Hepatic stellate cell (primary cell): ENCODE results near the gene MRM1.

ENCODE experiments used
- DNase-seq: peaks from one replicate; pipeline ENCODE4 v3.0.0; 2011; ENCODE audit warnings: low spot score

MRM1 gene

GRCh38 chr17:36631022-36631421 is 29.6 kb downstream of the MRM1 start:
- DNase-seq = no peak

DNA sequence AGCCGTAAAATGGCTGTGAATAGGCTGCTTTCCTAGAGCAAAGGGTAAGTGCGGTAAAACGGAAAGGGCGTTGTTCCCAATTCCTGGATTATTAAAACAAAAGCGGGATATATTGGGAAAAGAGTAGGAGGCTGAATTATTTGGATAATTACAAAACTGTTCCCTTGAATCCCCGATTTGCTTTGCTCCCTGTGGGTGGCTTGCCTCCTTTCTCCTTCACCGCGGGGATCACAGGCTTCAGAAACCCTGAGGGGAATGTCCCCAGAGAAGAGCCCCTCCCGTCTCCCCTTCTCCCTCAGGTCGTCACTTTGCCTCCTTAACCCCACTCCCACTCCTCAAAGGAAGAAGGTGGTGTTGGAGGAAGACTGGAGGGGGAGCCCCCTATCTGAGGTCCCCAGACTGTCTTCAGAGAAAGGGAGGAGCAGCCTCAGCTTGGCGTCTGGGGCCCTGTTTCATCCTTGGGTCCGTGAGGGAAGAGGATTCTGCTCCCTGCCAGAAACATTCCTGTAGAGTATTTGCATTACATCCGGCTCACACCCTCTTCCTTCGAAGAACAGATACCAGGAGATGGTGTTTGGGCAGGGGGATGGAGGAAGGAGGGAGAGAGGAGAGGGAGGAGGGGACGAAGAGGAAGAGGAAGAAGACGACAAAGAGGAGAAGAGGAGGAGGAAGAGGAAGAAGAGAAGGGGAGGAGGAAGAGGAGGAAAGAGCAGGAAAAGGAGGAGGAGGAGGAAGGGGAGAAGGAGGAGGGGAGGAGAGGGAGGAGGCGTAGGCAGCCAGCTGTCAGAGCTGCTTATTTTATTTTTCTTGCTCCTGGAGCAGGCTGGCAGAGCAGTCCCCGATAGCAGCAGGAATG is 31.8 kb downstream of the MRM1 start:
- peak; percentile 31 for DNase-seq

- DNase-seq = no peak
These were observed 39.0 kb downstream of the MRM1 start for GRCh38 chr17:36640346-36640745.

- no peak for DNase-seq
These were observed 39.5 kb downstream of the MRM1 start for GRCh38 chr17:36640836-36641235.

GRCh38 chr17:36641331-36641876 is 40.0 kb downstream of the MRM1 start:
- DNase-seq = no peak

GRCh38 chr17:36641877-36642845 is 40.8 kb downstream of the MRM1 start:
- DNase-seq = peak; percentile 26

GRCh38 chr17:36643086-36643685 is 41.8 kb downstream of the MRM1 start:
- no peak for DNase-seq

- DNase-seq = no peak
These were observed 44.0 kb downstream of the MRM1 start for GRCh38 chr17:36645422-36645821.

DNA sequence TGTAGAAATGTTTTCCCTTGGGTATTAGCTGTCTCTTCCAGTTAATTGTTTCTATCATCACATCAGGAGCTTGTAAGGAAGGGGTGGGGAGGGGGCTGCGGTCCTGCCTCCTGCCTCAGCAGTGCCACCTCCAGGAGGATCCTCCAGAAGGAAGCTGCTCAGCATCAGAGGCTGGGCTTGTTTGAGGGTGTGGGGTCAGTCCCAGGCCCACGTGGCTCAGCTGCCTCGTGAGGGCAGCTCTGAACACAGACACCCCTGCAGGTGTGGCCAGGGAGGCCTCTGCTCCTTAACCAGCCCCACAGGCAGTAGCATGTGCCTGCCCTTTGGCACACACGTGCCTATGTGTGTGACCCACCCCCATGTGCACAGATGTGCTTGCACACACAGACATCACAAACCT is 46.3 kb downstream of the MRM1 start:
- no peak for DNase-seq

GRCh38 chr17:36650096-36650775 is 48.9 kb downstream of the MRM1 start:
- no peak for DNase-seq

DNA sequence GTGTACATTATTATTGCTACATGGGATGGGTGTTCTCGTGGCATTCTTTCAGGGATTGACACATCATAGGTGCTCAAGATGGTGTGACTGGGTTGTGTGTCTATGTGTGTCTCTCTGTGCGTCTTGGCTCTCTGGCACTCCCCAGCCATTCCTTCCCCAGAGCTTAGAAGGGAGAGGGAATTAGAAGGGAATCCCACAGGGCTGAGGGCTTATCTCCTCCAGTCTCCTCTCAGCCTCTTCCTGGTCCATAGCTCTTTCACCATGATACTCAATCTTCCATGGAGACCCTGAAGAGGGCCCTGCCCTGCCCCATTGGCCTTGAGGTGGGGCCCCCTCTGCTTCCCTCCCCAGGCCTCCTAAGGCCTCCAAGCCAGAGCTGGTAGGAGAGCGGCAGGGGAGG is 52.0 kb downstream of the MRM1 start:
- no peak for DNase-seq

GRCh38 chr17:36653856-36654255 is 52.5 kb downstream of the MRM1 start:
- DNase-seq = no peak

GRCh38 chr17:36655726-36656125 is 54.3 kb downstream of the MRM1 start:
- DNase-seq = no peak

- no peak for DNase-seq
These were observed 56.0 kb downstream of the MRM1 start for GRCh38 chr17:36657390-36657762.

DNA sequence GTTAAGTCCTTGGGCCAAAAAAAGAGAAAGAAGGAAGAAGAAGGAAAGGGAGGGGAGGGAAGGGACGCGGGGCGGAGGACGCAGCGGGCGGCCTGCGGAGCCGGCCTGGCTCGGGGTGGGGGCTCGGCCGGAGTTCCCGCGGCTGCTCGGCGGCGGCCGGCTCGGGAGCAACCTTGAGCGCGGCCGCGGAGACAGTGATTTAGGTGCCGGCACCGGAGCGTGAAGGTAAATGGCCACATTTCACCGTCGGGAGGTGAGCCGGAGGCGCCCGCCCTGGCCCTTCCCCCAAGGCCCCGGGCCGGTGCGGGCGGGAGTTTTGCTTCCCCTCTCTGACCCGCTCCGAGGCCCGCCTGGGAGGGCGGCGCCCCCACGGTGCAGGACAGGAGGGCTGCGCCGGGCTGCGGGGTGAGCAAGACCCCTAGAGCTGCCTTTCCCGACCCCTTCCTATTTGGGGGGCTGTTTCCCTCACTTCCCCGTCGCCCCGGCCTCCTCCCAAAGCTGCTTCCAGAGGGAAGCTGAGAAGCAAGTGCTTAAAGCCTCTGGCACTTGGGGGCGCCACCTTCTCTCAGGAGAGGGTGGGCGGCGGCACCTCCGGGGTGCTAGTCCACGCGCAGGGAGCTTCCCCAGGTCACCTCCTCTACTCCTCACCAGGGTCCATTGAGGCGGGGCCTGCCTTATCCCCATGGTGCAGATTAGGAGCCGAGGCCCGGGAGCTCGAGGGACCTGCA is 56.5 kb downstream of the MRM1 start:
- DNase-seq = no peak
